Ectodermal cell (in vitro differentiated cells): ENCODE results near the gene MARCHF9.

Experiments used
- H3K27ac ChIP-seq: 2 replicates; pipeline ENCODE4 v1.7.0; 2013; ENCODE audit warnings: mild to moderate bottlenecking, low read depth, low read length; ENCODE audit not compliant: insufficient read depth, poor library complexity, severe bottlenecking
- H3K27me3 ChIP-seq: 2 replicates; pipeline ENCODE4 v1.7.0; 2013; ENCODE audit warnings: mild to moderate bottlenecking, low read length; ENCODE audit not compliant: insufficient read depth, control insufficient read depth, poor library complexity, severe bottlenecking
- H3K36me3 ChIP-seq: one replicate; pipeline ENCODE4 v1.7.0; 2013; ENCODE audit warnings: low read length; ENCODE audit not compliant: control insufficient read depth, insufficient read depth
- H3K4me1 ChIP-seq: one replicate; pipeline ENCODE4 v1.7.0; 2013; ENCODE audit warnings: low read length; ENCODE audit not compliant: control insufficient read depth, insufficient read depth
- H3K4me3 ChIP-seq: 2 replicates; pipeline ENCODE4 v1.7.0; 2013; ENCODE audit warnings: low read depth, low read length, control low read depth; ENCODE audit not compliant: insufficient read depth
- H3K9me3 ChIP-seq: 2 replicates; pipeline ENCODE4 v1.7.0; 2013; ENCODE audit warnings: mild to moderate bottlenecking, low read length, moderate library complexity; ENCODE audit not compliant: control insufficient read depth
- WGBS, 2 experiments: methylation state at CpG; one replicate each; pipeline ENCODE4 v1.1.7; 2013; ENCODE audit warnings: missing lambda C conversion rate in 2 of 2; 5-methylcytosine and 5-hydroxymethylcytosine counted together

Gene MARCHF9

DNA sequence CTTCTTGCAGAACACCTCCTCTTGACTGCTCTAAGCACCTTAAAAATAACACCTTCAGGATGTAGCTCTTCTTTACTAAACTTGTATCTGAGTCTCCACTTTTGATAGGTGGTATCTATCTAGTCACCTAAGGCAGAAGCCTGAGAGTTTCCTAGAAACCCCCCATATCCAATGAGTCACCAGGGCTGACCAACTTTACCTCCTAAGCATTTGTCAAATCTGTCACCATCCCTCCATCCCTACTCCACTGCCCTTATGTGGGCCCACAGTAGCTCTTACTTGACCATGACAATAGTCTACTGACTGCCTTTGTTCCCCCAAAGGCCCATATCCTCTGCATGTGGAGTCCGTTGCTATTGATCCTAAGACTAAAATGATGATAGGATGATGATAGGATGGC lies 47.7 kb downstream of the MARCHF9 start:
- 91% methylated on average over 1 of the region's 1 CpG; no CpG with 5 or more reads in 1 of the 2 experiments for WGBS, 2 experiments
- Histone ChIP-seq H3K27ac (no peak overlapping the region), H3K36me3 (no peaks in the 10 kb centered on the region), H3K4me1 (no peaks in the 10 kb centered on the region), H3K27me3 (no peaks in the 10 kb centered on the region), H3K4me3 (no peak overlapping the region), H3K9me3 (no peaks in the 10 kb centered on the region)

DNA sequence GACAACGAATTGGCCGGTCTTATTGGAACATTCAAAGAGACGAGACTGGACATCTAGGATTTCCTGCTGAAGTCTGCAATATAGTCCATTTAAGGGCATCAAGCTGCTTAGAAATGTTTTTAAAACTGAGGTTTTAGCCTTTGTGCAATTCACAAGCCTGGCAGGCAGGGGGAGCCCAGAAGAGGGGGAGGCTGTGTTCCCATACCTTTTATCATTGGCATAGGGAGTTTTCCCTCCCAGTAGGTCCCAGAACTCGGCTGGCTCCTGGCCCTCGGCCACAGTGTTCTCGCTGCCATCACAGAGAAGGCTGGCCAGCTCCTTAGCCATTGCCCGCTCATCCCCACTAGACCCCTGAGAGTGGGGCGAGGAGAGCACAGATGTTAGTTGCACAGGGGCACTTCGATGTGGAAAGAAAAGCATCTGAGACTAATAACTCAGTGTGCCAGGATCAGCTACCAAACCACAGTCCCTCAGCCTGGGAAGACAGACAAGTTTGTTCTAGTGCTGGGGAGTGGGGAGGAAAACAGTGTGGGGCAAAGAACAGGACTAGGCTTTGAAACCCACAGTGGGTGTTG lies 48.5 kb downstream of the MARCHF9 start:
- no peaks in the 10 kb centered on the region for H3K9me3 ChIP-seq
- no peaks in the 10 kb centered on the region for H3K27me3 ChIP-seq
- 63 to 65% methylated on average over 9 of the region's 9 CpGs for WGBS, 2 experiments
- no peaks in the 10 kb centered on the region for H3K36me3 ChIP-seq
- no peaks in the 10 kb centered on the region for H3K4me1 ChIP-seq
- no peak overlapping the region for H3K4me3 ChIP-seq
- H3K27ac ChIP-seq: no peak overlapping the region

DNA sequence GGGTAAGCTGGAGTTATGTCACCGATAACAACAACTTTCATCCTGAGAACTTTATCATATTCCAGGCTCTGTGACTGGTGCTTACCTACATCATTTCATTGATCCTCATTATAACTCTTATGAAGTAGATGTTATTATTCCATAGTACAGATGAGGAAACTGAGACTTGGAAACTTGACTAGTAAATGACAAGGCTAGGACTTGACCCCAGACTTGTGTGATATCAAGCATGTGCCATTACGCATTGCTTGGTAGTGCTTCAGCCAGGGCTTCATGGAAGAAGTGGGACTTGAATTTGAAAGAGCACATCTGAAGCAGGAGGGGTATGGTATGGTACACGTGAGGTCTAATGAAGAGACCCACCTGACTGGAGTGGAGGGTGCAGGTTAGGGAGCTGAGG lies 51.8 kb downstream of the MARCHF9 start:
- Histone ChIP-seq H3K4me1 (no peaks in the 10 kb centered on the region), H3K9me3 (no peaks in the 10 kb centered on the region), H3K36me3 (no peaks in the 10 kb centered on the region), H3K27ac (no peak overlapping the region), H3K27me3 (no peaks in the 10 kb centered on the region), H3K4me3 (no peak overlapping the region)
- WGBS, 2 experiments: 96 to 98% methylated on average over 3 of the region's 3 CpGs

DNA sequence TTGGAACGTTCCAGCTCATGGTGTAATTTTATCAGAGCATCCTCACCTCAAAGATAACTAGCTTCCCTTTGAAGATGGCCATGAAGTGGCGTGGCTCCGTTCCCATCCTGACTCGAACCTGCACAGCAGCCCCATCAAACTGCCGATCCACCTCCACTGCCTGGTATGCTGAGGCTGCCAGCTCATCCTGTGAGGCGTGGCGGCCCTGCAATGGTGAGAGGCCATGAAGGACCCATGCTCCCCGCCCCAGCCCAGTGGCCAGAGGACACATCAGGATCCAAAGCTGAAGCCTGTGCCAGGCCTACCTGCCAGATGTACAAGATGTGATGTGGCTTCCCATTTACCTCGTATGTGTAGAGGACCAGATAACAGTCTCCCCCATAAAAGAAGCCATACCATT lies 52.4 kb downstream of the MARCHF9 start:
- Histone ChIP-seq H3K9me3 (no peaks in the 10 kb centered on the region), H3K36me3 (no peaks in the 10 kb centered on the region), H3K4me3 (no peak overlapping the region), H3K27ac (no peak overlapping the region), H3K4me1 (no peaks in the 10 kb centered on the region), H3K27me3 (no peaks in the 10 kb centered on the region)
- 91 to 93% methylated on average over 9 of the region's 9 CpGs for WGBS, 2 experiments

DNA sequence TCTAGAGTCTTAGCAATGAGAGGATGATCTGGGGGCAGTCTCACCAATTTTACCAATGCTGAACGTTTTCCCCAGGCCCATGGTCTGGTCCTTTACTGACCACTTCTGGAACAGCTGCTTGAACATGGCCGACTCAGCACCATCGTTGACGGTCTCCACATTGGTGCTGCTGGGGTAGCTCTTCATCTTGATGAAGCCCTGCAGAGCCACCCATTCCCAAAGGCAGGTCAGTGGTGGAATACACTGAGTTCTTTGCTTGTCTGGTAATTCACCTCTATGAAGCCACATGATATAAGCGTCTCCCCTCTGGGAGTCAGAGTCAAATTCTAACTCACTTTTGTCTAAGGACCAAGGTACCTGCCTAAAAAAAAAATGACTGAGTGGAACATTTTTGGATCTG lies 53.4 kb downstream of the MARCHF9 start:
- H3K27me3 ChIP-seq: no peaks in the 10 kb centered on the region
- no peaks in the 10 kb centered on the region for H3K36me3 ChIP-seq
- WGBS, 2 experiments: 93 to 94% methylated on average over 5 of the region's 5 CpGs
- no peaks in the 10 kb centered on the region for H3K9me3 ChIP-seq
- H3K4me3 ChIP-seq: no peak overlapping the region
- no peaks in the 10 kb centered on the region for H3K4me1 ChIP-seq
- no peak overlapping the region for H3K27ac ChIP-seq

DNA sequence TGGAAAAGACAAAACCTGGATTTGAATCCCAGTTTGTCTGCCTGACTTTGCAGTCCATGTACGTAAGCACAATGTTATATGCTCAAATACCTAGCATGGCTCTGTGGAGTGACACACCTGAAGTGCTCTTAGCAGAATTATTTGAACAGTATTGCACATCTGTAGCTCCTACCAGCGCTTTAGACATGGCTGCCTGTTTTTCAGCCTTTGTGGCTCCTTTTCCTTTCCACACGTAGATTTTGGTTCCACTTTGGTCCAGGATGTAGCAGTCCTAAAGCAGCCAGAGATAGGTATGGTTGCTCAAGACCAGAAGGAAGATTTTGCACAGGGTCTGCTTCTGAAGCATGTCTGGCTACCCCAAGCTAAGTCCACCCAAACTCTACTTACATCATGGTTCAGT lies 54.5 kb downstream of the MARCHF9 start:
- H3K27ac ChIP-seq: no peak overlapping the region
- H3K36me3 ChIP-seq: no peaks in the 10 kb centered on the region
- no peak overlapping the region for H3K4me3 ChIP-seq
- H3K4me1 ChIP-seq: no peaks in the 10 kb centered on the region
- WGBS, 2 experiments: 89 to 95% methylated on average over 3 of the region's 3 CpGs
- no peaks in the 10 kb centered on the region for H3K9me3 ChIP-seq
- no peaks in the 10 kb centered on the region for H3K27me3 ChIP-seq
